Ovary (tissue), 9 donors: ENCODE results near the gene ALLC. TPM values are rescaled to one million over a fixed set of nuclear protein-coding genes. Genes with fewer than 3 reads are reported as not detected.
A peak's percentile ranks its signal among the peaks of the same experiment; 100 is the strongest.

Experiments
- DNase-seq, 5 donors: peaks; one replicate each; pipeline ENCODE4 v3.0.0-alpha.2; 2019 to 2020
- H3K27ac ChIP-seq, 2 donors: fragments of 200-600 bp; one replicate each; pipeline versions ENCODE4 v1.5.1 to v1.8.0; 2019 to 2022
- H3K27me3 ChIP-seq: fragments of 200-600 bp; one replicate; pipeline ENCODE4 v1.8.0; 2022
- H3K36me3 ChIP-seq: fragments of 200-600 bp; sonication (generic); one replicate; pipeline ENCODE4 v1.5.1; 2019
- H3K4me1 ChIP-seq: one replicate; pipeline ENCODE4 v1.8.1; 2013; ENCODE audit warnings: mild to moderate bottlenecking, moderate library complexity; ENCODE audit not compliant: insufficient read depth
- H3K4me3 ChIP-seq: fragments of 200-600 bp; sonication (generic); one replicate; pipeline ENCODE4 v1.5.1; 2017
- H3K9me3 ChIP-seq, 2 donors: fragments of 200-600 bp in 1 of 2; sonication (generic) in 1 of 2; one replicate each; pipeline versions ENCODE4 v1.5.1 to v1.8.1; 2013 to 2019; ENCODE audit warnings: mild to moderate bottlenecking in 1 of 2, moderate library complexity in 1 of 2
- CTCF ChIP-seq, 3 donors: fragments of 450-650 bp in 2 of 3; fragments of 200-600 bp in 1 of 3; IDR thresholded peaks; one replicate each; pipeline versions ENCODE4 v1.5.1 to v1.8.0; 2016 to 2022; ENCODE audit warnings: antibody characterized with exemption in 3 of 3, mild to moderate bottlenecking in 1 of 3
- EP300 ChIP-seq: sonication (generic); formaldehyde crosslinking; IDR thresholded peaks from one replicate; pipeline ENCODE4 v1.6.1; 2017; ENCODE audit warnings: antibody characterized with exemption
- POLR2A ChIP-seq: fragments of 450-650 bp; IDR thresholded peaks from one replicate; pipeline ENCODE4 v1.6.1; 2017; ENCODE audit warnings: antibody characterized with exemption, mild to moderate bottlenecking, moderate library complexity
- WGBS, 3 donors: extraction: QIAGEN DNeasy Blood & Tissue Kit in 1 of 3; methylation state at CpG; one replicate each; pipeline versions ENCODE4 v1.1.5 to v1.1.7; 2013 to 2017; 5-methylcytosine and 5-hydroxymethylcytosine counted together
- intact Hi-C, 4 donors: fragments of 100-400 bp; cut with DNase I; formaldehyde crosslinking; loops; one replicate each; pipeline versions ENCODE4 v1.11.0 to v1.15.1; 2022 to 2023
- polyA plus RNA-seq, 2 donors: library from polyadenylated mRNA; stranded (reverse); fragments of 200-250 nt in 1 of 2; fragments of 350-450 nt in 1 of 2; fragmentation: Illumina TruSeq in 1 of 2; extraction: RNeasy Lipid Tissue Mini Kit (QIAGEN cat#74804) in 1 of 2; gene quantifications; one replicate each; pipeline ENCODE4 v1.2.3, GENCODE V29; 2013 to 2014
- total RNA-seq, 7 donors: library from RNA; depleted of rRNA in 2 of 7; stranded (reverse); fragments of >200 nt in 2 of 7; fragmentation: NEBNext Ultra II Directional in 3 of 7; extraction: Animal tissue kit (Norgen Biotek cat#: 25700) in 3 of 7; gene quantifications; one replicate each; pipeline versions ENCODE4 v1.1.0 to v1.2.4, GENCODE V29; 2016 to 2023
- donor health status: DM: no; HTN: no; CAD: no; lungs with moderate emphysema.
- donor health status: DM: no; HTN: no; CAD: no.
- donor health status: Bipolar disorder and iron deficiency.
- donor health status: DM: yes; HTN: yes; CAD: no.
- donor health status: DM: no; HTN: no; CAD: no.
- donor health status: DM: yes; HTN: yes; CAD: no.

The ALLC gene
- total and polyA plus RNA-seq, 9 donors = 0.20 to 1.2 (median 0.76) TPM; not detected in 5

GRCh38 chr2:3639015-3639630 lies 18.9 kb upstream of the ALLC start:
- H3K9me3 ChIP-seq = no peaks in the 10 kb centered on the region
- peaks cover 5% of the 10 kb centered on the region for H3K4me1 ChIP-seq
- WGBS, 3 donors = 53 to 74% (median 69%) methylated on average over 10 of the region's 10 CpGs
- H3K27me3 ChIP-seq = no peaks in the 10 kb centered on the region
- no peaks in the 10 kb centered on the region for H3K36me3 ChIP-seq
- no peak overlapping the region for H3K4me3 ChIP-seq
- peak in 1 of 5 donors; percentile 4 for DNase-seq
- intact Hi-C loops = no loop called here
- no peak overlapping the region for H3K27ac ChIP-seq
- TF ChIP-seq POLR2A (no peak), EP300 (no peak), CTCF (IDR thresholded peaks at IDR 0.05) (no peak)

GRCh38 chr2:3639653-3640052 lies 18.3 kb upstream of the ALLC start:
- H3K36me3 ChIP-seq = no peaks in the 10 kb centered on the region
- H3K9me3 ChIP-seq = no peaks in the 10 kb centered on the region
- H3K27ac ChIP-seq = no peak overlapping the region
- TF ChIP-seq EP300 (no peak), POLR2A (no peak), CTCF (IDR thresholded peaks at IDR 0.05) (no peak)
- intact Hi-C loops = no loop called here
- H3K27me3 ChIP-seq = no peaks in the 10 kb centered on the region
- peak in 2 of 5 donors; percentile 14 to 29 for DNase-seq
- peaks cover 4% of the 10 kb centered on the region for H3K4me1 ChIP-seq
- no peak overlapping the region for H3K4me3 ChIP-seq
- 75 to 78% (median 77%) methylated on average over 8 of the region's 8 CpGs for WGBS, 3 donors

- TF ChIP-seq CTCF (IDR thresholded peaks at IDR 0.05) (no peak), POLR2A (no peak), EP300 (no peak)
- WGBS, 3 donors = 88 to 95% (median 90%) methylated on average over 13 of the region's 13 CpGs
- DNase-seq = peak in 2 of 5 donors; percentile 18 to 39
- H3K4me3 ChIP-seq = no peak overlapping the region
- intact Hi-C loops = no loop called here
- peaks cover 1% of the 10 kb centered on the region for H3K4me1 ChIP-seq
- no peak overlapping the region for H3K27ac ChIP-seq
- no peaks in the 10 kb centered on the region for H3K36me3 ChIP-seq
- no peaks in the 10 kb centered on the region for H3K9me3 ChIP-seq
- H3K27me3 ChIP-seq = no peaks in the 10 kb centered on the region
These were observed 16.8 kb upstream of the ALLC start for GRCh38 chr2:3641181-3641580.

GRCh38 chr2:3641841-3642421 lies 16.1 kb upstream of the ALLC start:
- H3K27ac ChIP-seq = no peak overlapping the region
- H3K4me1 ChIP-seq = peaks cover 1% of the 10 kb centered on the region
- TF ChIP-seq CTCF (IDR thresholded peaks at IDR 0.05) = no peak
- no peak for TF ChIP-seq EP300
- TF ChIP-seq POLR2A = no peak
- intact Hi-C loops = no loop called here
- H3K4me3 ChIP-seq = no peak overlapping the region
- H3K9me3 ChIP-seq = no peaks in the 10 kb centered on the region
- peak in 2 of 5 donors; percentile 12 to 21 for DNase-seq
- WGBS, 3 donors = 88 to 92% (median 92%) methylated on average over 26 of the region's 26 CpGs
- H3K36me3 ChIP-seq = no peaks in the 10 kb centered on the region
- no peaks in the 10 kb centered on the region for H3K27me3 ChIP-seq
